Fibroblast of pulmonary artery (primary cell): ENCODE data around the gene TCF7L1.
A peak's percentile ranks its signal among the peaks of the same experiment; 100 is the strongest.
"Not testable (repeated sequence)": the region's sequence is repeated elsewhere in the genome, so short reads cannot be mapped to it uniquely, and the experiment has no call there.

Experiments used
- DNase-seq: peaks from one replicate; pipeline ENCODE4 v3.0.0-alpha.2; 2010; ENCODE audit warnings: low read depth
- H3K4me3 ChIP-seq: replicated peaks from 2 replicates; pipeline ENCODE4 v1.5.1; 2011; ENCODE audit warnings: low read depth, mild to moderate bottlenecking, control low read depth, low read length, moderate library complexity
- TF ChIP-seq, protein P1 (sequence below): IDR thresholded peaks from 2 replicates; pipeline ENCODE4 v1.5.1; 2011; ENCODE audit warnings: mild to moderate bottlenecking, control low read depth, low read length, inconsistent platforms; ENCODE audit errors: missing control alignments

The TCF7L1 gene

DNA sequence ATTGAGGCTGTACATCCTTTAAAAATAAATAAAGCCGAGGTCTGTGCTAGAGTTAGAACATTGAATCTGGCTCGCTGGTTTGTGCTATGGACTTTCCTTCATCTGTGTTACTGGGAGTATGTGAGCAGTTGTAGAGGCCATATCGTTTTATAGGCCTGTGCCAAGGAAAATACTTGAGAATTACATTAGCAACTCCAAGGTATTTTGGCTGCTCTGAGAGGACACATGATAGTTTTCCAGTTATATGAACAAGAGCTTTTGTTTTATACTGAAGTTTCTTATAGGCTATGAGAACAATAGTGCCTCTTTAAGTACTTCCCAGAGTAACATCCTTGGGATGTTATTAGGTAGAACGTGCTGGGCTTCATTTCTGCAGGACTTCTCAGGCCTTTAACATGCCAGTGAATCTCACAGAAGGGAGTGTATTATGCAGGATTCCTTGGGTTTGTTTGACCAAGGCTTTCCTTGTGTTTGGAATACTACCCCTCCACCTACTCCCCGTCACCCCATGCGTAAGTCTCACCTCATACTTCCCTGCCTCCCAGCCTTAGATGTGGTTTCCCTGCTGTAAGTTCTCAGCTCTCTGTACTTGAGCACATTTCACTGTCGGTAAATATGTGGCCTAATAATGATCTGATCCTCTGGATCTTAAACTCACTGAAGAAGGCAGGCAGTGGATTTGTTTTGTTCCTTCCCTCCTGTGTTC, 21.0 kb downstream of the TCF7L1 start:
- peak; percentile 64 for DNase-seq

DNA sequence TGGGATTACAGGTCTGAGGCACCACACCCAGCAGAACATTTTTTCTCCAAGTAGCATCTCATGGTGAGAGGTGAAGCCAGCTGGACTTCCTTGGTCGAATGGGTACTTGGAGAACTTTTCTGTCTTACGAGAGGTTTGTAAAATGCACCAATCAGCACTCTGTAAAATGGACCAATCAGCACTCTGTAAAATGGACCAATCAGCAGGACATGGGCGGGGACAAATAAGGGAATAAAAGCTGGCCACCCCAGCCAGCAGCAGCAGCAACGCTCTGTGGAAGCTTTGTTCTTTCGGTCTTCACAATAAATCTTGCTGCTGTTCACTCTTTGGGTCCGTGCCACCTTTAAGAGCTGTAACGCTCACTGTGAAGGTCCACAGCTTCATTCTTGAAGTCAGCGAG, 21.9 kb downstream of the TCF7L1 start:
- not testable (repeated sequence) for DNase-seq, H3K4me3 ChIP-seq

More for the DNA sequence above, 21.0 kb downstream of the TCF7L1 start:
- H3K4me3 ChIP-seq: no peak overlapping the region
- TF ChIP-seq, protein P1, sequence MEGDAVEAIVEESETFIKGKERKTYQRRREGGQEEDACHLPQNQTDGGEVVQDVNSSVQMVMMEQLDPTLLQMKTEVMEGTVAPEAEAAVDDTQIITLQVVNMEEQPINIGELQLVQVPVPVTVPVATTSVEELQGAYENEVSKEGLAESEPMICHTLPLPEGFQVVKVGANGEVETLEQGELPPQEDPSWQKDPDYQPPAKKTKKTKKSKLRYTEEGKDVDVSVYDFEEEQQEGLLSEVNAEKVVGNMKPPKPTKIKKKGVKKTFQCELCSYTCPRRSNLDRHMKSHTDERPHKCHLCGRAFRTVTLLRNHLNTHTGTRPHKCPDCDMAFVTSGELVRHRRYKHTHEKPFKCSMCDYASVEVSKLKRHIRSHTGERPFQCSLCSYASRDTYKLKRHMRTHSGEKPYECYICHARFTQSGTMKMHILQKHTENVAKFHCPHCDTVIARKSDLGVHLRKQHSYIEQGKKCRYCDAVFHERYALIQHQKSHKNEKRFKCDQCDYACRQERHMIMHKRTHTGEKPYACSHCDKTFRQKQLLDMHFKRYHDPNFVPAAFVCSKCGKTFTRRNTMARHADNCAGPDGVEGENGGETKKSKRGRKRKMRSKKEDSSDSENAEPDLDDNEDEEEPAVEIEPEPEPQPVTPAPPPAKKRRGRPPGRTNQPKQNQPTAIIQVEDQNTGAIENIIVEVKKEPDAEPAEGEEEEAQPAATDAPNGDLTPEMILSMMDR: no peak

DNA sequence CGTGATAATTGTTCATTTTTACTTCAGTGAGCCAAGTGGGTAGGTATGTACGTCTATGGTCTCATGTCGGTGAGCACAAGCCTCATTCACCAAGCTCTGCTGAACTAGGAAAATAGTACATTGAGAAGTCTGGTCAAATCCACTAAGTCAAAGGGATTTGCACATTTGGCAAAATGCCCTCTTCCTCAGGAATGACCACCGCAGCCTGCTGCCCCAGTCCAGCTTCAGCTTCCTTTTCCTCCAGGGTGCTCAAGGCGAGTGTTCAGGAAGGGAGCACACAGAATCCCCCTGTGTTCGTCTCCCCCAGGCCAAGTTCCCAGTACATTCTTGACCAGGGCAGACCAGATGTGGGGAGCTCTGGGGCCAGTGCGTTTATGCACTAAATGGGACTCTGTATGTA, 23.0 kb downstream of the TCF7L1 start:
- DNase-seq: peak; percentile 36
- no peak overlapping the region for H3K4me3 ChIP-seq
- TF ChIP-seq, protein P1: no peak

DNA sequence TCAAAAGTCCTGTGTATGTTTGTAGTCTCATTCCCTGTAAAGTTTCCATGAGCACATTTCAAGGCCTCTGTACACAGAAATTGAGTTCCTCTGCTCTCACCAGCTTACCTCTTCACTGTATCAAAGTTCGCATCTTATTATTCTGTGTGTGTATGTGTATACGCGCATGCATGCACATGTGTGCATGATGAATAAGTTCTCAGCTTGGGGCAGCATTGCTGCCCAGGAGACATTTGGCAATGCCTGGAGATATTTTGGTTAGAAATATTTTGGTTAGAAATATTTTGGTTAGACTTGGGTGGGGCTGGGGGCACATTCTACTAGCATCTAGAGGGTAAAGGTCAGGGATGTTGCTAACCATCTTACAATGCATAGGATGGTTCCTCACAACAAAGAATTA, 23.4 kb downstream of the TCF7L1 start:
- TF ChIP-seq, protein P1: no peak
- no peak for DNase-seq
- no peak overlapping the region for H3K4me3 ChIP-seq

DNA sequence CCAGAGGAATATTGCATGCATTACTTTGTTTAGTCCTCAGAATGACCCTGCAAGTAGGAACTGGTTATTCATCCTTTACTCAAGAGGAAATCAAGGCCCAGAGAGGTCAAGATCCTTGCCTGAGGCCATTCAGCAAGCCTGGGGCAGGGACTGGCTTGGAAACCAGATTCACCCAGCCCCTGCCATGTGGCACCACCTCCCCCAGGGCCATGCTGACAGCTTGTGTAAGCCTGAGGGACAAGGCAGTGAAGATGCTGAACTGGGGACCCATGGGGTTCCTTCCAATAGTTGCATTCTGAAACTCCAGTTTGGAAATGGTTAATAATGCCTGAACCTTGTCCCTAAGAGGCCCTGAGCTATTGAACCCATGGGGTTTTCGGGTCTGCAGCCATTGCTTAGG, 24.2 kb downstream of the TCF7L1 start:
- H3K4me3 ChIP-seq: no peak overlapping the region
- TF ChIP-seq, protein P1: no peak
- DNase-seq: no peak

DNA sequence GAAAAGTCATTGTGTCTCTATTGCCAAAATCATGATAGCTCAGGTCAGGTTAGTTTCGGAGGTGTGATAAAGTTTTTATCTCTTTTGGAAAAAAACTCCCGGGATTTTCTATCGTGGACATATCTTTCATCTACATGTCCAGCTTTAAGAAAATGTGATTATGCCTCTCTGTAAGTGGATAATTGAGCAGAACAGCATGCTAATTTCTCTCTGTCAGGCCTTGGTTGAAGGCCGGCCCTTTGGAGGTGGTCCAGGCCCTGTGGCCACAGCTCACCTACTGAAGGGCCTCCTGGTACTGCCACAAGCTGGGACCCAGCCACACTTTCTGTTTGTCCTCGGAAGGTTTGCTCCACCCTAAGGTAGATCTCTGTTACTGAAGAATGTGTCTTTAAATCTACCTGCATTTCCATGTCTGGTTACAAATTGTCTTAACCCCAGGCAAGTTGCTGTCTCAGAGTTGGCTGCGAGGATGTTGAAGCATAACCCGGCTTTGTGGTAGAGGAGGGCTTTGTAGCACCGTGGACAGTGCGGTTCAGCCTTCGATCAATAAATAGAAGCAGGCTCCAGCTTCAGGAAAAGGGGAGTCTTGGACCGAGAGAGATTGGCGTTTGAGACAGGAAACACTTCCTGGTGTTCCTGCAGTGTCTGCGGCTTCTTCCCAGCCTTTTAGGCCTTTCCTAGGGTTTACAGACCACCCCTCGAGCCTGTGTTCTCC, 25.5 kb downstream of the TCF7L1 start:
- H3K4me3 ChIP-seq: no peak overlapping the region
- DNase-seq: no peak
- TF ChIP-seq, protein P1: no peak

DNA sequence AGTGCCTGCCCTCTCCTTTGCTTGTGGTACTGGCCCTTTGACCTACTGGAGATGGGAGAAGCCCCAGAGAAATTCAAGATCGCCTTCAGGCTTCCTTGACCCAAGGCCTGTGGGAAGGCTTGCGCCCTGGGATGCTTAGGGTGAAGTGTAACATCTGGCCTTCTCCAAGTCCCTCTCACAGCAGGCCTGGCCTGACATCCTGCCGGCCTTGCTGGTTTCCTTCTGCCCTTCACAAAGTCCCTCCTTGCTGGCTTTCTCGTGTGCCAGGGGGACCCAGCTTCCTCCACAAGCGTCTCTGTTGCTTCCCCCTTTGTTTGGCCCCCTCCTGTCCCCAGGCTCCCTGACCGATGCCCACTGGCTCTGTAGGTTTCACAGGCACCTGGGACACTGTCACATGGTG, 26.4 kb downstream of the TCF7L1 start:
- no peak for DNase-seq
- TF ChIP-seq, protein P1: no peak
- H3K4me3 ChIP-seq: no peak overlapping the region
